AG09309 (cell line): ENCODE data around the gene SLC26A11.

Source experiments
- DNase-seq: peaks from one replicate; pipeline ENCODE4 v3.0.0-alpha.2; 2010; ENCODE audit warnings: low read depth
- H3K4me3 ChIP-seq: 2 replicates; pipeline ENCODE4 v1.5.1; 2011; ENCODE audit warnings: mild to moderate bottlenecking, low read depth, low read length, moderate library complexity; ENCODE audit not compliant: control insufficient read depth
- CTCF ChIP-seq: IDR thresholded peaks from 2 replicates; pipeline ENCODE4 v1.5.1; 2011; ENCODE audit warnings: mild to moderate bottlenecking, low read depth, low read length, inconsistent platforms; ENCODE audit not compliant: insufficient read depth, control insufficient read depth; ENCODE audit errors: missing control alignments

The SLC26A11 gene

GRCh38 chr17:80287806-80288567 lies 67.8 kb downstream of the SLC26A11 start:
- H3K4me3 ChIP-seq: no peak overlapping the region
- TF ChIP-seq CTCF: no peak
- no peak for DNase-seq

- TF ChIP-seq CTCF: no peak
- DNase-seq: no peak
Observed at GRCh38 chr17:80289616-80290015, 69.4 kb downstream of the SLC26A11 start.

GRCh38 chr17:80290156-80290555 lies 69.9 kb downstream of the SLC26A11 start:
- no peak for TF ChIP-seq CTCF
- no peak overlapping the region for H3K4me3 ChIP-seq
- DNase-seq: no peak

More at GRCh38 chr17:80289616-80290015, 69.4 kb downstream of the SLC26A11 start:
- no peak overlapping the region for H3K4me3 ChIP-seq

- TF ChIP-seq CTCF: no peak
- no peak for DNase-seq
- H3K4me3 ChIP-seq: no peak overlapping the region
Observed at GRCh38 chr17:80291260-80291659, 71.0 kb downstream of the SLC26A11 start.

GRCh38 chr17:80291691-80292487 lies 71.7 kb downstream of the SLC26A11 start:
- no peak overlapping the region for H3K4me3 ChIP-seq
- DNase-seq: no peak
- no peak for TF ChIP-seq CTCF

- no peak for DNase-seq
- H3K4me3 ChIP-seq: no peak overlapping the region
- no peak for TF ChIP-seq CTCF
Observed at GRCh38 chr17:80292521-80292971, 72.3 kb downstream of the SLC26A11 start.
